ENCODE measurements around the gene DHX9. TPM values are rescaled to one million over a fixed set of nuclear protein-coding genes. Genes with fewer than 3 reads are reported as not detected.

DHX9 gene
- total RNA-seq, 2 experiments from 2014 or later: 213 to 228 TPM

DNA sequence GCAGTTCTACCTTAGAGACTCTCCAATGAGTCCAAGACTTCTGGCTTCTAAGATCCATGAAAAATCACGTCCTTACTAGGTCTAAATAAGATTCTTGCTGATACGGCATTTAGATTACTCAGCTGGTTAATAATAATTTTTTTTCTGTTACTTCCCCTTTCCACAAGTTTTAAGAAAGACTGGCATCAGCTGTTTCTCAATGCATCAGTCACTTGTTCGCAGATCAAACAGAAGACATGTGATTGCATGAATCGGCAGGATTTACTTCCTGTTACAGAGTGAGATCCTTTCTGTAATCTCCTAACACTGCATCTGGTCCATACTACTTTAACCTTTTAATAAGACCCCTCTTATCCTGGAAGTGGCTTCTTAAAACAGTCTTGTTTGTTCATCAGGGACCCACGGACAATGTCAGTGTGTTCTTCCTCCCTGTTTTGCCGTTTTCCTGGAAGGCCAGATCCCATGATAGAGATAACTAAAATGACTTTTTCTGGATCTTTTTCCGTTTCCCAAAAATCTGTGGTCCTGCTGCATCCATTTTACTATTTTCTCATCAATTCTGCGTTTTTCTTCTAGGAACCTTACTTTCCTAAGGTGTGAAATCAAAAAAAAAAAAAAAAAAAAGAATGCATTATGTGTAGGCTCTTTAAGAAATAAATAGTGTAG, 43.5 kb upstream of the DHX9 start:
- no peak overlapping the region for H3K27ac Mint-ChIP-seq
- POLR2A ChIA-PET: no interaction called here
- no peaks in the 10 kb centered on the region for H3K27me3 Mint-ChIP-seq

DNA sequence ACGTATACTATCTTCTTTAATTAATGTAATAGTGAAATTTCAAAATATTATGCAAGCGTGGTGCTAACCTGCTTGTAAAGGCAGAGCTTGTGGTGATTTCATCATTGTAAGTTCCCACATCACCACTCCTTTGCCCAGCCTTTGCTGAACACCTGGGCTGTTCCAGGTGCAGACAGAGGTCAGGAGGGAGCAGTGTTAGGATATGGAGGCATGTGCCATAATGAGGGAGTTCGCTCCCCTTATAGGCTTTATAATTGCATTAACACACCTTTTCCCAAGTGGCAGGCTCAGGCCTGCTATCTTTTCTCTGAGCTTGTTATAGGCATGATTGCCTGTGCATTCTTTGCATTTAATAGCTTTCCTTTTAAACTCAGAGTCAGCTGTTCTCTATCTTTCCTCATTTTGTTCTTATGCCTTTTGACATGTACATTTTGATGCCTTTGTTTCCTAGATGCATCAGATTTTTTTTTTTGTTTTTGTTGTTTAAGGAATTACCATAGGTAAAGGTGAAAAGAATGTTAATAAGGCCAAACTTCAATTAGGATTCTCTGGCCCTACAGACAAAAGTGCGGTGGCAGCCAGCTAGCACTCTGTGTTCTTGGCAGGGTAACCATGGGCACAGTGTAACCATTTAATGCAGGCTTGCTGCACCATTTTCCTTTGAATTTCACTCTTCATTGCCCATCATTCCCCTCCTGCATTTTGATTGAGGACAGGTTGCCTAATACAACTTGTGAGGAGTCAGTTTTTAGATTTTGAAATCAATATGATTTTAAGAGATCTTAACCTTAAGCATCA, 36.9 kb upstream of the DHX9 start:
- intact Hi-C loops (cut with micrococcal nuclease): no loop called here
- Mint-ChIP-seq H3K9me3 (no peaks in the 10 kb centered on the region), H3K27ac (no peak overlapping the region), H3K36me3 (ENCODE audit: low read depth) (peaks cover 6% of the 10 kb centered on the region), H3K4me1 (ENCODE audit: low read depth) (no peaks in the 10 kb centered on the region), H3K27me3 (no peaks in the 10 kb centered on the region), H3K4me3 (no peak overlapping the region)
- ATAC-seq: no peak
- ChIA-PET POLR2A (interaction anchor here (0.6 kb wide), 1 partner anchor 11 kb away, joined by 3 read pairs; no protein-coding TSS in a partner anchor), CTCF (interaction anchor here (0.6 kb wide), 1 partner anchor 72 kb away, joined by 3 read pairs; no protein-coding TSS in a partner anchor)
- DNase-seq: no peak
- TF ChIP-seq, protein P1, sequence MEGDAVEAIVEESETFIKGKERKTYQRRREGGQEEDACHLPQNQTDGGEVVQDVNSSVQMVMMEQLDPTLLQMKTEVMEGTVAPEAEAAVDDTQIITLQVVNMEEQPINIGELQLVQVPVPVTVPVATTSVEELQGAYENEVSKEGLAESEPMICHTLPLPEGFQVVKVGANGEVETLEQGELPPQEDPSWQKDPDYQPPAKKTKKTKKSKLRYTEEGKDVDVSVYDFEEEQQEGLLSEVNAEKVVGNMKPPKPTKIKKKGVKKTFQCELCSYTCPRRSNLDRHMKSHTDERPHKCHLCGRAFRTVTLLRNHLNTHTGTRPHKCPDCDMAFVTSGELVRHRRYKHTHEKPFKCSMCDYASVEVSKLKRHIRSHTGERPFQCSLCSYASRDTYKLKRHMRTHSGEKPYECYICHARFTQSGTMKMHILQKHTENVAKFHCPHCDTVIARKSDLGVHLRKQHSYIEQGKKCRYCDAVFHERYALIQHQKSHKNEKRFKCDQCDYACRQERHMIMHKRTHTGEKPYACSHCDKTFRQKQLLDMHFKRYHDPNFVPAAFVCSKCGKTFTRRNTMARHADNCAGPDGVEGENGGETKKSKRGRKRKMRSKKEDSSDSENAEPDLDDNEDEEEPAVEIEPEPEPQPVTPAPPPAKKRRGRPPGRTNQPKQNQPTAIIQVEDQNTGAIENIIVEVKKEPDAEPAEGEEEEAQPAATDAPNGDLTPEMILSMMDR (IDR thresholded peaks at IDR 0.05): no peak

More for the DNA sequence above, 43.5 kb upstream of the DHX9 start:
- no peaks in the 10 kb centered on the region for H3K9me3 Mint-ChIP-seq
- CTCF ChIA-PET: interaction anchor here (0.6 to 19.1 kb wide), 3 partner anchors 13 to 200 kb away, joined by 3 to 1003 read pairs (median 10); partner anchors contain the start of genes RGS16 and RNASEL
- TF ChIP-seq, protein P1 (IDR thresholded peaks at IDR 0.05): no peak
- no peak overlapping the region for H3K4me3 Mint-ChIP-seq
- intact Hi-C loops (cut with micrococcal nuclease): no loop called here
- H3K4me1 Mint-ChIP-seq (ENCODE audit: low read depth): peaks cover 7% of the 10 kb centered on the region
- DNase-seq (no peak), ATAC-seq (no peak)
- H3K36me3 Mint-ChIP-seq (ENCODE audit: low read depth): peaks cover 2% of the 10 kb centered on the region

DNA sequence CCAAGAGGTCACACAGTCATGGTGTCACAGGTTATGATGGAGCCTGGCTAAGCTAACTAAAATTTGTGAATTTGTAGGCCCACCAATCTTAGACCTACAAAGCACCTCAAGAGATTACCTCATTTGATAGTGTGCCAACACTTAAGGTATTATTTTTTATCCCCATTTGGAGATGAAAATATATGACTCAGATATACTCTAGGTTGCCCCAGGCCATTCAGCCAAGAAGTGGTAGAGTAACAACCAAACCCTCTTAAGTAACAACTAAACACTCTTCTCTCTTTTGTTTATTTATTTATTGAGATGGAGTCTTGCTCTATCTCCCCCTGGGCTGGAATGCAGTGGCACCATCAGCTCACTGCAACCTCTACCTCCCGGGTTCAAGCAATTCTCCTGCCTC, 35.3 kb upstream of the DHX9 start:
- TF ChIP-seq, protein P1 (IDR thresholded peaks at IDR 0.05): no peak
- ATAC-seq (no peak), DNase-seq (no peak)
- Mint-ChIP-seq H3K4me3 (no peak overlapping the region), H3K36me3 (ENCODE audit: low read depth) (peaks cover 9% of the 10 kb centered on the region), H3K27me3 (no peaks in the 10 kb centered on the region), H3K4me1 (ENCODE audit: low read depth) (no peaks in the 10 kb centered on the region), H3K27ac (no peak overlapping the region), H3K9me3 (no peaks in the 10 kb centered on the region)
- ChIA-PET CTCF (no interaction called here), POLR2A (interaction anchor here (0.6 kb wide), 1 partner anchor 150 kb away, joined by 3 read pairs; no protein-coding TSS in a partner anchor)
- intact Hi-C loops (cut with micrococcal nuclease): no loop called here

DNA sequence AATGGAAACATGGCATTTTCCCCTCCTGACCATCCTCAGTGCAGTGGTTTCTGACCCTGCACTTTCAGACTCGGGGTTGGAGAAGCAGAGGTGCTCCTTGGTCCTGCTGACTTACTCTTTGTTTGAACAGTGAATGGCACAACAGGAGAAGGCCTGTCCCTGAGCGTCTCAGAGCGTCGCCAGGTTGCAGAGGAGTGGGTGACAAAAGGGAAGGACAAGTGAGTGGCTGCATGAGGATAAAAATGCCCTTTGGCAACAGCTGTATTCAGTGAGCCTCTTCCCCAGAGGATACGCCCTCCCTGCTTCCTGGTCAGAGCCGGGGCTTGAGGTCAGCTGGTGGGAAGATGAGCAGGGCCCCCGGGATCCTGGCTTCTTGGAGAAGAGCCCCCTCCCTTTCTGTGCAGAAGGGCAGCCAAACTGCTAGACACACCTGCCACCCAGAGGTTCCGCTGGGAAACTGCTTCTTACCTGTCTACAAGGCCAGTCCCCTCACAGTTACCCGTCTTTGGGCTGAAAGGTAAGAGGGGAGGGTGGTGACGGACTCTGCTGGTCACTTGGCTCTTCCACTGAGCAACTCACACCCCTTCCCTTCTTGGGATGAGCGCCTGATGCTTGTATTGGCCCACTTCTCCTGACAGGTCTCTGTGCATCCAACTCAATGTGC, 33.0 kb upstream of the DHX9 start:
- H3K4me3 Mint-ChIP-seq: no peak overlapping the region
- ChIA-PET CTCF (no interaction called here), POLR2A (no interaction called here)
- H3K27me3 Mint-ChIP-seq: no peaks in the 10 kb centered on the region
- H3K27ac Mint-ChIP-seq: no peak overlapping the region
- DNase-seq (no peak), ATAC-seq (no peak)
- H3K4me1 Mint-ChIP-seq (ENCODE audit: low read depth): no peaks in the 10 kb centered on the region
- TF ChIP-seq, protein P1 (IDR thresholded peaks at IDR 0.05): no peak
- intact Hi-C loops (cut with micrococcal nuclease): no loop called here
- peaks cover 9% of the 10 kb centered on the region for H3K36me3 Mint-ChIP-seq (ENCODE audit: low read depth)
- H3K9me3 Mint-ChIP-seq: no peaks in the 10 kb centered on the region
